ENCODE measurements around the gene PRRC2B.

Gene PRRC2B

DNA sequence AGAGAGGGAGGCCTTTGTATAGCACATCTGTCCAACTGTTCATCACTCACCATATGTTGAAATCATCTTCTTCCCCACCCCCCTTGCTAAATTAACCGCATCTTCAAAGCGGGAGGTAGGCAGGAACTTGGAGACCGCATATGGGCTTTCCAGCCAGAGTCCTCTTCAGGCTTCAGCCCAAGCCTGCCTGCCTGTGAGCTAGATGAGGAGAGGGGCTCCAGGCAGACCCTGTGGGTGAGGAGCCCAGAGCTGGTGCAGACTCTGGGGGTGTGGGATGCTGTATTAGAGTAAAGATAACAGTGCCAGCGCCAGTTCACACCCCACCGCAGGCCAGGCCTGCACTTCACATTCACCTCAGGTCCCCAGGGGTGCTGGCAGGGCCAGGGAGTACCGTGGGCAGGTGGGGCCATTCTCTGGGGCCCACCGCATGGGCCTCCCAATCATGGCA lies 16.2 kb downstream of the PRRC2B start:
- DNase-seq: peak in 1 of 2 experiments; percentile 36

DNA sequence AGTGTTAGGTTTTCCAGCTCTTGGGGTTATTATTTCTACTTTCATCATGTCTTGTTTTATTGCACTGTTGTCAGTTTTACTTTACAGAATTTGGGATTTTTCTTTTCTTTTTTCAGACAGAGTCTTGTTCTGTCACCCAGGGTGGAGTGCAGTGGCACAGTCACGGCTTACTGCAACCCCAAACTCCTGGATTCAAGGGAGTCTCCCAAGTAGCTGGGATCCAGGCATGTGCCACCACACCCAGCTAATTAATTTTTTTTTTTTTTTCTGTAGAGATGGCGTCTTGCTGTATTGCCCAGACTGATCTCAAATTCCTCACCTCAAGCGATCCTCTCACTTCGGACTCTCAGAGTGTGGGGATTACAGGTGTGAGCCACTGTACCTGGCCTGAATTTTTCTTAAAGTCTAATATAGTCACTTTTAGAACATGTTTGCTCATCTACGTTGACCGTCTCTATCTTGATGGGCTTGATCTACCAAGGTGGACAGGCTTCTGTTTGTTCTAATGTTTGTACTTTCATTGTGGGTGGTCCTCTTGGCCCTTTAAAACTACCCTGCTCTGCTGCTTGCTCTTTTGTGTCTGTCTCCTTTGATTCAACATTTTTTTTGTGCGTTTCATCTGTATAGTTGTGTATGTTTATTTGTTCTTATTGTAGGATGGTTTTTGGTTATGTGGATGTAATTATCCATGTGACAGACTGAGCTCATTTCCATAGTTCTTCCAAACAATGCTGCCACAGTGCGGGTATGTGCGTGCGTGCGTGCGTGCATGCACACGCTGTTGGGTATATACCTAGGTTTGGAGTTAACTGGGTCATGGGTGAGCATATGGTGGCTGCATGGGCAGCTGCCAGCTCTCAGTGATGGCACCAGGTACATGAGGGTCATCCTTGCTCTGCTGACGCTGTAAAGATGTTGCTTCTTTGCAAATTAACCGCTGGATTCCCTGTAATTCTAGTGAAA lies 18.1 kb downstream of the PRRC2B start:
- DNase-seq: no peak

DNA sequence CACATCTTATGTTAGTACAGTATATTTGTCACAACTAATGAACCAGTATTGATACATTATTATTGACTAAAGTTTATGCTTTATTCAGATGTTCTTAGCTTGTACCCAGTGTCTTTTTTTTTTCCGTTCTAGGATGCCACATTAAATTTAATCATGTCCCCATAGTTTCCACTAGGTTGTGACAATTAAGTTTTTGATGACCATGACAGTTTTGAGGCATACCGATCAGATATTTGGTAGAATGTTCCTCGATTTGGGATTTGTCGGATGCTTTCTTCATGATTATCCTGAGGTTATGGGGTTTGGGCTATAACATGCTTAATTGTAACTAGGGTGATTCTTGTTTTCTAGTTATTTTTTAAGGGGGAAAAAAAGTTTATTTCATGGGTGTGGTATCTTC lies 22.6 kb downstream of the PRRC2B start:
- DNase-seq: no peak

DNA sequence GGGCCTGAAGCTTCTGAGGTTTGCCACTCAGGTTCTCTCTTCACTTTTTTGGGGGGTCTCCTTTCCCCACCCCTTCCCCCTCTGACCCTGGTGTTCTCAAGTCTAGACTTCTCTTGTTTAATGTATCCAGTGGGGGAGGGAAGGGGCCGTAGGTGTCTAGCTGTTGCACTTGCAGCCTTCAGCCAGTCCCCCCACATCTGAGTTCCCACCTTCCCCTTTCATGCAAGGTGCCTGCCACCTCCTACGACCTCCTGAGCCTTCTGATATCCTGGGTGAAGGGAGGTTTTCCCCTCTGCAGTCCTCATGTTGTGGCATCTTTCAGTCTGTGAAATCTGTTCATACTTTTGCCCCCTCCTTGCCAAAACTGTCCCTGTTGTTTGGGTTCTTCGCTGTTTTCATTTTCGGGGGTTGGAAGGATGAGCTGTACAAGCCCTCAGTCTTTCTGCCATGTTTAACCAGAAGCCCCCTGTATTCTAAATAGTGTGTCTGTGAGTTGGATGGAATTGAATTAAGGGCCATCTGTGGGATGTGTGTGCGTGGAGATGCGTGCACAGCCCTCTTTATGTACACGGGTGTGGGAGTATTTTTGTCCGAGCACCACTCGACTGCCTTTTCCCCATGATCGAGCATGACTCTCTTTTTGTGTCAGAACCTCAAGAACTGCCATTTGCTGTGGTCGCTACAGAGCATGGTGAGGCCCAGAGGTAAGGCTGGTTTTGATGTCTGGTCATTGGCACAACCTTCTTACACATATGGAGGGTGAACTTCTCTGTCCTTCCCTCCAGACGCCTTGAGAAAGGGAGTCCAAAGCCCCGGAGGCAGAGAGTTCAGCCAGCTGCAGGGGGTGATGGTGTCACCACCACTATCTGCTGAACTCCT lies 23.6 kb downstream of the PRRC2B start:
- no peak for DNase-seq

DNA sequence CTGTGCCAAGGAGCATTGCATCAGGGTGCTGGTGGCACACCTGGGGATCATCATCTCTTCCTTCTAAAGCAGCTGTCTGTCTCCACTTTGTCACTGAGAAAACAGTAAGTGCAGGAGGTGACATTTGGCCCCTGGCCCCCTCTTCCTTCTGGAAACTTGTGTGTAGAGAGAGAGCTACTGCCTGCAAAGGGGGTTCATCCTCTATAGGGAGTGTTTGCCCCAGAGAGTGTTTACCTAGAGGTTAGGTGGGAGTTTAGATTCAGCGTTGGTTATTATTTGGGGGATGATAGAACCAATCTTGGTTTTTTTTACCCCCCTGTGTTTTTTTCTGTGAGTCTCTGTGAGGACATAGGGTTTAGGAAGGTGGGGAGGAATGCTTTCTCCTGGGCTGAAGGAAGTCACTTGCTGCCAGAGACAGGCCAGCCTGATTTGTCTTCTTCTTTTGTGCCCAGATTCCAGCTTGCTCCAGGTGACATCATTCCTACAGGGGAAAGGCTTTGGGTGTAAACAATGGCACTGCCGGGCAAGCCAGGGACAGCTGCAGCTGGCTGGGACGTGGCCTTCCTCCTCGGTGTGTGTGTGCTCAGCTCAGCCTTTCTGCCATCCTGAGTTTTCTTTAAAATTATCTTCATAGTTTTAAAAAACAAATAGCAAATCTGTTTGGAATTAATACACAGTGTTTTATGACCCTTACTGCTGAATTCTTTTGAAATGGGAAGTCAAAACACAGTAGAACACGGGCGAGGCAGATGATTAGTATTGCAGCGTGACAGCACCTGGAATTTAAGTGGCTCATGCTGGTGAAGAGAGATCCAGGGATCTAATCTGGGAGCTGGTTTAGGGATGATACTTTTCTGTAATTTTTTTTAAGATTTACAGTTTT lies 24.5 kb downstream of the PRRC2B start:
- no peak for DNase-seq

DNA sequence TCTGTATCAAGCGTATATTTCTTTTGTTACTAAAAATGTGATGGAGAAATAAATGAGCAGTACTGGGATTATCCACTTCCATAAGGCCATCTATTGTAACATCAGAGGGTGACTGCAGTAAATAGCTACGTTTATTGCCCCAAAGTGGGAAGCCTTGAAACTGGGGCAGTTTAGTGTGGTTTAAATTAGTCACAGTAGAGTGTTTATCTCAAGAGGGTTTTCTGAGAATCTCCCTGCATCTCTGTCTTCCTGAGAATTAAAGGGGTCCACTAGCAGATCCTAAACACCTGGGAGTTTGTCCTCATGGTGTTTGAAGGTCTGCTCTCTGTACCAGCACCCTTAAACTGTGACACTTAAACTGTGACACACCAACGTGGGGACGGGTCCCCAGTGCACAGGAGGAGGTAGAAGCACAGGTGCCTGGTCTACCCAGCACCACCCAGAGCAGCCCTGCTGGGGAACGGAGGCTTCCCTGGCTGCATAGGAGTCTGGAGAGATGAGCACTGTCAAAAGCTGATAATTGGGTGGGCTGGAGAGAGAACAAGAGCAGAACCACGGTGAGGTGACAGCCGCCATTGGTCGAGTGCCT lies 25.2 kb downstream of the PRRC2B start:
- DNase-seq: no peak

DNA sequence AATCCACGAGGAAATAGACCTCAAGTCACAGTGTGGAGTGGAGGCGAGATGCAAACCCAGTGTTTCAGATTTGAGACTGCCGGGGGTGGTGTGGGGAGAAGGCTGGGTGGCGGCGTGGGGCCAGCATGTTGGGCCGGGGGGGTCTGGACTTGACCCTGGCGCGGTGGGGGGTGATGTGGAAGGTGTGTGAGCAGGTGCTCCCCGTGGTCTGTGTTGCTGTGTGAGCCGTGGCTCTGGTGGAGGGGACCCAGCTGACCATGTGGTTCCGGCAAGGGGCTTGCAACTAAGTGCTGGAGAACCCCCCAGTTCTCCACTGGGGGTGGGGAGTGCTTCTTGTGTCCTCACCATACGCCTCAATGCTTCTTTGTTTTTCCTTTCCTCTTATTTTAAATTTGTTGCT lies 25.8 kb downstream of the PRRC2B start:
- DNase-seq: no peak

DNA sequence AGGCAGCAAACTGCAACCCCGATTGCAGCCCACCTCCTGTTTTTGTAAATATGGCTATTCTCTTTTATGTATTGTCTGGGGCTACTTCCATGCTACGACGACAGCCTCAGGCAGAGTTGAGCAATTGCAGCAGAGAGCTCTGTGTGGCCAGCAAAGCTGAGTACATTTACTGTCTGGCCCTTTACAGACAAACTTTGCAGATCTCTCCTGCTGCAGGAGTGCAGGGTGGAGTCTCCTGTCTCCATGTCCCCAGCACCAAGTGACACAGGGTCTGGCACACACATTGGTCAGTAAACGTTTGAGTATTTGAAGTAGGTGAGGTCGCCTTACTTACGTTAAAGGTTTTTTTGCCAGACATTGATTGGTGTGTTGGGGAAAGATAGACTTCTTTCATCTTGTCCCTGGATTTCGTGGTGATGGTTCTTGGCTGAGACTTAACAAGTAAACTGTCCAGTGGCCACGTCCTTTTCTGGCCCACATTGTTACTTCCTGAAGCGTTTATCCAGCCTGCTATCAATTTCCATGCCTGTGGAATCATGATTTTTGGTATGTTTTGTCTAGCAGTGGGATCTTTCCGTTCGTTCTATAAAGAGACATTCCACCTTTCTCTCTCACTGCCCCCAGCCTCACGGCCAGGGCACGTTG lies 27.2 kb downstream of the PRRC2B start:
- DNase-seq: no peak

DNA sequence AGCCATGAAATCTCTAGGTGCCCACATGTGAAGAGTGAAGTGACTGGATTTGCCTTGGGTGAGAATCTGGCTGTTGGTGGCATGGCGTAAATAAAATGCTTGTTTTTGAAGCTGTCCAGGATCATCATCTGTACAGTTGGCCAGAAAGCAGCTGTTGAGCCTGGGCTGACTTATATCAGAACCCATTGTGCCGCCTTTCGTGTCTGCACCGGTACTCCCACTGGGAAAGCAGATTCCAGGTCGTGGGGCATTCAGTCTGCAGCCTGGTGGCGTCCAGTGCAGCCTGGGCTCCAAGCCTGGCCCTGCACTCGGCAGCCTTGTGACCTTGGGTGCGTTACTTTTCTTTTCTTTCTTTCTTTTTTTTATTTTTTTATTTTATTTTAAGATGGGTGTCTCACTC lies 27.8 kb downstream of the PRRC2B start:
- DNase-seq: no peak

DNA sequence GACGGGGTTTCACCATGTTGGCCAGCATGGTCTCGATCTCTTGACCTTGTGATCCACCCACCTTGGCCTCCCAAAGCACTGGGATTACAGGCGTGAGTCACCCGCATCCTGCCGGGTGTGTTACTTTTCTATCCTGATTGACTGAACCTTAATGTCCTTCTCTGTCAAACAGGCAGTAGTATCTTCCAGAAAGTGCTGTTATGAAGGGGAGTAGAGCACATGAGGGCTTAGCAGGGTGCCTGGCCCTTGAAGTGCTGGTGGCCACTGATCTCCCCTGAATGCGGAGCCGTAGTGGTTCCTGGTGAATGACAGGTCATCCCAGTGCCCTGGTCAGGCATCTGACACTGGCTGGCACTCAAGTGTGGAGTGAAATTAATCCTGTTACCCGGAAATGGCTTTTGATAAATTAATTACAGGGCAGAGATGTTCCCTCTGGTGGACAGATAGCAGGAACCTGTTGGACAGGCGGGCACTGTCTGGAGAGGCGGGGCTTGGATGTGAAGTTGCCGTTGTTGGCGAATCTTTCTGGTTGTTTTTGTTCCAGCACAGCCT lies 28.4 kb downstream of the PRRC2B start:
- peak in 1 of 2 experiments; percentile 32 for DNase-seq

DNA sequence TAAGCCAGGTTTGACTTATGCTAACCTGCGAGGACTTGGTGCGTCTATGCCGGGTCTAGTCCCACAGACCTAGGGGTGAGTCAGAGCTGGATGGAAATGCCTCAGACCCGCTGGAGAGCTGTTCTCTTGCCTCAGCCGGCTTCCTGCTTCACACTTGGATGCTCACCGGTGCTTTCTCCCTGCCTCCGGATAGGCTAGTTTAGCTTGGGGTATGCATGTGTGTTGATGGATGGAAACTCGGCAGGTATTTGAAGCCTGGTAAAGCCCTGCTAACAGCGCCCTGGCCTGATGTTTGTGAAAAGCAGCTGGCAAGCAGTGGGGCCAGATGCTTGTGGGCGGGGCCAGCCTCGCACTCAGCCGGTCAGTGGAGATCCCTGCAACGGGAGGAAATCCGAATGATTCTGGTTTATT lies 29.3 kb downstream of the PRRC2B start:
- DNase-seq: peak in 1 of 2 experiments; percentile 27

DNA sequence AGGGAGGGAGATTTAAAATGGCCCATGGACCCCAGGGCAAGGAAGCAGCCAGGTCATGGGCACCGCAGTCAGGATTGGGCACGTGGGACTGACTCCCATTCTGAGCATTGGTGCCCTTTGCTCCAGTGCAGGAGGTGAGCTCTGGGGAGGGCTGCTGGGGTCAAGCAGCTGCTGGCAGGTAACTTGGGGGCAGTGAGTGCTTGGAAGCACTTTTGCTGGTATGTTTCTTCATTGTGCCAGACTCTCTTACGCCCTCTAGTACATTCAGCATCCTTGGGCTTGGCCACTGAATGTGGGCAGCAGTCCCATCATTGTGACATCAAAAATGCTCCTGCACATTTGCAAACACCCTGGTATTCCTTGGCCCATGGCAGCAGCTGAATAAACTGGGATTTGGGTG lies 32.7 kb downstream of the PRRC2B start:
- no peak for DNase-seq

DNA sequence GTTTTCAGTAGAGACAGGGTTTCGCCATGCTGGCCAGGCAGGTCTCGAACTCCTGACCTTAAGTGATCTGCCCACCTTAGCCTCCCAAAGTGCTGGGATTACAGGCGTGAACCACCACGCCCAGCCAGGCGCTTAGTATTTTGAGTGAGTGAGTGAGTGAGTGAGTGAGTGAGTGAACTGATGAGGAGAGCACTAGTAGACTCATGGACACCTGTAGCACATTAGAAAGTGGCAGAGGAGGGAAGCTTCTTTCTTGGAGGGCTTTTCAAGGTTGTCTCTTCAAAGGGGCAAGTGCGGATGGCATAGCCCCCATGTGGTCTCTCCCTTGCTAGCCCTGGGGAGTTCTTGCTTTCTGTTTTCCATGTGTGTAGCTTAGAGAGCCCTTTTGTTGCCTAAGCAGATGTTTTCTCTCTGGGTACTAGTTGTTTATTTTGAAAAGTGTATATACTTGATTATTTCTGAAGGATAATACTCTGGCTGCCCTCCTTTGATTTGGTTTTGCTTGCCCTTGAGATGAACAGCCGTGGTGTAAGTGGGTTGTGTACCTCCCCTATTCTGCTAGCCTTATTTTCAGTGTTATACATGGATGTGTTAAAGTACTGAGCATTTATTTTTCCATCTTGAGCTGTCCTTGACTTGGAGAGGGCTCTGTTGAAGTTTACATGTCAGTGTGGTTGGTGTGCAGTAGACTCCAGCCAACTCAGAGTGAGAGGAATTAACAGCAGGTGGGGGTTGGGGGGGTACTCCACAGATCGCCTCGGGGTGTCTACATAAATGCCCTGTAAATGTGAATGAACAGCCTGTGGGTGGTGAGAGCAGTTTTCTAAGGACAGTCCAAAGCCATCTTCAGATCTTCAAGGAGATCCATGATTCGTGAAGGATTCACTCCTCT lies 35.5 kb downstream of the PRRC2B start:
- DNase-seq: no peak

DNA sequence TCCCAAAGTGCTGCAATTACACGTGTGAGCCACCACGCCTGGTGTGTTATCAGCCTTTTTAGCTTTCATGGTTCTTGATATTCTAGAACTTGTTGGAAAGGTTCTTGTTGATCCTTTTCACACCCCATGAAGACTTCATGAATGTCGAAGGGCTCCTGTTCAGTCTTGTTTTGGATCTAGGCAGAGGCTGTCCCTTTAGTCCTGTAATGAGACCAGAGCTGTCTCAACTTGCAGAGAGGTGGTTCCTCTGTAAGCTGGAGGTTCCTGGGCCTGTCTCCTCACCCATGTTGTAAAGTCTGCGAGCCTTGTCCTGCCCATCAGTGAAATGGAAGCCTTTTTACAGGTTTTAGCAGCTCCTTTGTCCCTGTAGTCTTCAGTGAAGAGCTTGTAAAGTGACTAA lies 38.2 kb downstream of the PRRC2B start:
- no peak for DNase-seq

DNA sequence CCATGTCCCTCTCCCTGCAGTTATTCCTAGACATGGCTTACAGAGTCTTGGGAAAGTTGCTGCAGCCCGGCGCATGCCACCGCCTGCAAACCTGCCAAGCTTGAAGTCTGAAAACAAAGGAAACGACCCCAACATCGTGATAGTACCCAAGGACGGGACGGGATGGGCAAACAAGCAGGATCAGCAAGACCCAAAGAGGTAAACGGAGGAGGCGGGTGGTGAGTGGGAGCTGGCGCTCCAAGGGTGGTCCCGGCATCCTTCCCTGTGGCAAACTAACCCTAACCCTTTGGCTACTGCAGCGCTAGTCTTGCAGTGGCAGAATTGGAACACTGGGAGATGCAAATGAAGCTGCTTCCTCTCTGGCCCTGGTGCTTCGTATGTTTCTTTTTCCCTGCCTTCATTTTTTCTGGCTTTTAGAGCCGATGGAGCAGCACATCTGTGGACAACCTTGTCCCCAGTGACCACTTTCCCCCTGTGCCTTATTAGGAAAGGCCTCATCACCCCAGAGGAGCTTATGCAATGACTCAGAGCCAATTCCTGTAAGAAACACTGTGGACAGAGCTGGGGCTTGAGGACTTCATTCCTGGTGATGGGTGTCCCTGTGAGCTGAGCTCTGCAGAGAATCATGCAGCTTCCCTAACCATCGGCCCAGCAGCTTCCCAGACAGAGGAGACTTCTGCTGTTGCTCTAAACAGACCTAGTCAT lies 38.9 kb downstream of the PRRC2B start:
- DNase-seq: no peak

DNA sequence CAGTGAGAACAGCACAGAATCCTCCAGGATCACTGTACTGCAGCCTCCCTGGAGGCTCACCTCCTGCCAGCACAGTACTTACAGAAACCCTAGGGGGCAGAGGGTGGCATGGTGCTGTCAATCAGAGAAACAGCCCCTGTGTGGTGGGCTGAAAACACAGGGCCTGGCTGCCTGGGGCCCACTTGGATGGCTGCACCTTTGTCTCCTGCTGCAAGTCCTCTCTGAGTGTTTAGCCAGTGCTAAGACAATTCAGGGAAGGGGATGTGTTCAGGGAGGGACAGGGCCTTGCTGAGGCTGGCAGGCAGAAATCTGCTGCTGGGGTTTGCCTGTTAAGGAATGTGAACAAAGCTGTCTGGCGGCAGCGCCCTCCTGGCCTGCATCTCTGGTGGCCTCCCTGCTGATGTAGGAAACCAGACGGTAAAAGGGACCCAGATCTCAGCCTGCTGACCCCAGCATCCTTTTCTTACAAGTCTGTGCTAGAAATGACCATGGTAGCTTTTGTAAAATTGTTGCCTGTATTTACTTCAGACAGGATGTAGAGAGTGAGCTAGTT lies 39.5 kb downstream of the PRRC2B start:
- no peak for DNase-seq

DNA sequence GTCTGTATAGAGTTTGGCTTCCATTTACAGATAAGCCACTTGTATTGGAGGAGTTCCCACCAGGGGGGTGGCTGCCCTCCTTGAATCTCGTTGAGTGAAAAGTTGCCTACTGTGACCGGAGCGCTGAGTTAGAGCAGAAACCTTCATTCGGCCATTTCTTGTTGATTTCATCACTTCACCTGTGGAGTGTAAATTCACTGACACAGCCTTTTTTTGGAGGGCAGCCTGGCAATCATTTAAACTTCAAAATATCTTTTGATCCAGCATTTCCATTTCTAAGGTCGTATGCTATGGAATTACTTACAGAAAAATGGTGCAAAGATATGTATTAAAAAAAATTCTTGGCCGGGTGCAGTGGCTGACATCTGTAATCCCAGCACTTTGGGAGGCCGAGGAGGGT lies 40.8 kb downstream of the PRRC2B start:
- DNase-seq: no peak

DNA sequence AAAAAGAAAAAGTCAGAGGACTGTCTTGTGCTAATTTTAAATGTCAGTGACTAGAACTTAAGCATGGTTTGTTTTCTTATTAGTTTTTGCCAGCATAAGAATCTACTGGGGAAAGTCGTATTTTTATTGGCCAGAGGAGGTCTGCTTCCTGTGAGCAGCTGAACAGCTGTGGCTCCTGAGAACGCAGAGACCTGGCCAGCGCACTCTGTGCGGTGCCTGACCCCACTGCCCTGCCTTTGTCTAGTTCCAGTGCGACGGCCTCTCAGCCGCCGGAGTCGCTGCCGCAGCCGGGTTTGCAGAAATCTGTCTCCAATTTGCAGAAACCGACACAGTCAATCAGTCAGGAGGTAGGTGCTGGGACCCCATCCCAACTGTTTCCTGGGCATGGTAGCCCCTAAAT lies 42.5 kb downstream of the PRRC2B start:
- DNase-seq: no peak

DNA sequence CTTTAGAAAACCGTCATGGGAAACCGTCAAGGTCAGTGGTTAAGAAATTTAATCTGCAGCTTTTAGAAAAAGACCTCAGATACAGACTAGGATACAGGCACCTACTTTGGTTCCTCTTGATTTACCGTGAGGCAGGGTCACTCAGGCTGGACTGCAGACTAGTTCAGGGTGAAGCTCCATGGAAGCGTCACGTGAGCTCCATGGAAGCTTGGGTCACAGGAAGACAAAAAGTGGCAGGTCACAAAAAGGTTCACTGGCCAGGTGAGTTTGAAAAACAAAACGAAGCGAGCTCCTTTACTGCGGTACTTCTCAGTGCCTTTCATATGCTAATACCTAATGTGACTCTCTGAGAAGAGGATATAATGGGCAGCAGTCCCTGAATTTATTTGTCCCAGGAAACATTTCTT lies 43.0 kb downstream of the PRRC2B start:
- DNase-seq: no peak
